Loucy (cell line): ENCODE results near the gene TTC13.

Experiments
- H2AFZ ChIP-seq: fragments of 200-600 bp; sonication (generic); 2 replicates; pipeline ENCODE4 v1.6.0; 2016; ENCODE audit warnings: antibody characterized with exemption, mild to moderate bottlenecking, low read length, moderate library complexity
- H3F3A ChIP-seq: fragments of 200-600 bp; 2 replicates; pipeline ENCODE4 v1.6.0; 2016; ENCODE audit warnings: antibody characterized with exemption, low read depth, mild to moderate bottlenecking
- H3K27me3 ChIP-seq: fragments of 200-600 bp; sonication (generic); 2 replicates; pipeline ENCODE4 v1.6.1; 2014; ENCODE audit warnings: low read length, mild to moderate bottlenecking; ENCODE audit not compliant: insufficient read depth, poor library complexity, severe bottlenecking
- H3K36me3 ChIP-seq: fragments of 200-600 bp; sonication (generic); 2 replicates; pipeline ENCODE4 v1.6.1; 2016; ENCODE audit warnings: low read length; ENCODE audit not compliant: insufficient read depth
- H3K4me1 ChIP-seq: fragments of 200-600 bp; sonication (generic); 2 replicates; pipeline ENCODE4 v1.5.1; 2014; ENCODE audit warnings: low read length, mild to moderate bottlenecking; ENCODE audit not compliant: insufficient read depth, poor library complexity, severe bottlenecking
- H3K4me2 ChIP-seq: fragments of 200-600 bp; sonication (generic); 2 replicates; pipeline ENCODE4 v1.6.0; 2014; ENCODE audit warnings: antibody characterized with exemption, low read length, low read depth, mild to moderate bottlenecking; ENCODE audit not compliant: poor library complexity, severe bottlenecking
- H3K4me3 ChIP-seq: fragments of 200-600 bp; sonication (generic); 2 replicates; pipeline ENCODE4 v1.5.1; 2014; ENCODE audit warnings: low read length, mild to moderate bottlenecking, mixed read lengths; ENCODE audit not compliant: poor library complexity, severe bottlenecking
- H3K79me2 ChIP-seq: fragments of 200-600 bp; sonication (generic); 2 replicates; pipeline ENCODE4 v1.6.1; 2014; ENCODE audit warnings: low read length; ENCODE audit not compliant: insufficient read depth
- H3K9ac ChIP-seq: fragments of 200-600 bp; sonication (generic); 2 replicates; pipeline ENCODE4 v1.6.0; 2014; ENCODE audit warnings: mild to moderate bottlenecking, low read depth, low read length, moderate library complexity; ENCODE audit not compliant: poor library complexity, severe bottlenecking
- H3K9me2 ChIP-seq: fragments of 200-600 bp; sonication (generic); replicated peaks from 2 replicates; pipeline ENCODE4 v1.6.1; 2016; ENCODE audit warnings: low read depth, low read length, mixed read lengths
- H3K9me3 ChIP-seq: fragments of 200-600 bp; sonication (generic); 2 replicates; pipeline ENCODE4 v1.6.1; 2014; ENCODE audit warnings: mild to moderate bottlenecking, antibody characterized with exemption, low read length, low read depth; ENCODE audit not compliant: insufficient read depth
- H4K20me1 ChIP-seq: fragments of 200-600 bp; sonication (generic); 2 replicates; pipeline ENCODE4 v1.6.0; 2014; ENCODE audit warnings: antibody characterized with exemption, low read length, mild to moderate bottlenecking; ENCODE audit not compliant: insufficient read depth, poor library complexity, severe bottlenecking
- EZH2phosphoT487 ChIP-seq: fragments of 200-600 bp; IDR thresholded peaks from 2 replicates; pipeline ENCODE4 v1.6.1; 2018; ENCODE audit warnings: antibody characterized with exemption, mild to moderate bottlenecking, moderate library complexity, borderline replicate concordance
- TF ChIP-seq, protein P1 (sequence below): fragments of 200-600 bp; sonication (generic); conservative IDR thresholded peaks from 2 replicates; pipeline ENCODE4 v1.5.1; 2014; ENCODE audit warnings: mild to moderate bottlenecking, antibody characterized with exemption, low read length

TTC13 gene

DNA sequence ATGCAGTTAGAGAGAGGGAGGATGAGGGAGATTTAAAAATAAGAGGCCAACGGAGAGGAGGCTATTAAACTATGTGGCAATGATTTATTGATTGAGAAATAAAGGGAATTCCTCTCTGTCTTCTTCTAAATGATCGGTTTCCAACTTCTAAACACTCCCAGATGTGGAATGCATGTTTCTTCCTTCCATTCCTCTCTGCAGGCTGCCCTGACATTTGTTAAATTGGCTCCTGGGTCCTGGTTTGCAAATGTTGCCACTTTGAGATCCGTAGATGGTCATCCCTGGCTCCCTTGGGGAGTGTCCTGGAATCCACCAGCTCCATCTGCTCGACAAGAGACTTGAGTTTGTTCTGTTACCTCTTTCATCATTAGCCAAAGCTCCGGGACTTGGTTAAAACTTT is 100.1 kb downstream of the TTC13 start:
- TF ChIP-seq, protein P1, sequence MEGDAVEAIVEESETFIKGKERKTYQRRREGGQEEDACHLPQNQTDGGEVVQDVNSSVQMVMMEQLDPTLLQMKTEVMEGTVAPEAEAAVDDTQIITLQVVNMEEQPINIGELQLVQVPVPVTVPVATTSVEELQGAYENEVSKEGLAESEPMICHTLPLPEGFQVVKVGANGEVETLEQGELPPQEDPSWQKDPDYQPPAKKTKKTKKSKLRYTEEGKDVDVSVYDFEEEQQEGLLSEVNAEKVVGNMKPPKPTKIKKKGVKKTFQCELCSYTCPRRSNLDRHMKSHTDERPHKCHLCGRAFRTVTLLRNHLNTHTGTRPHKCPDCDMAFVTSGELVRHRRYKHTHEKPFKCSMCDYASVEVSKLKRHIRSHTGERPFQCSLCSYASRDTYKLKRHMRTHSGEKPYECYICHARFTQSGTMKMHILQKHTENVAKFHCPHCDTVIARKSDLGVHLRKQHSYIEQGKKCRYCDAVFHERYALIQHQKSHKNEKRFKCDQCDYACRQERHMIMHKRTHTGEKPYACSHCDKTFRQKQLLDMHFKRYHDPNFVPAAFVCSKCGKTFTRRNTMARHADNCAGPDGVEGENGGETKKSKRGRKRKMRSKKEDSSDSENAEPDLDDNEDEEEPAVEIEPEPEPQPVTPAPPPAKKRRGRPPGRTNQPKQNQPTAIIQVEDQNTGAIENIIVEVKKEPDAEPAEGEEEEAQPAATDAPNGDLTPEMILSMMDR = no peak
- no peak for TF ChIP-seq EZH2phosphoT487
- no peaks in the 10 kb centered on the region for H3K79me2 ChIP-seq
- H3K9me3 ChIP-seq = no peaks in the 10 kb centered on the region
- no peaks in the 10 kb centered on the region for H4K20me1 ChIP-seq
- H3K9ac ChIP-seq = no peak overlapping the region
- no peaks in the 10 kb centered on the region for H3K9me2 ChIP-seq
- H3K36me3 ChIP-seq = no peaks in the 10 kb centered on the region
- no peak overlapping the region for H2AFZ ChIP-seq
- H3K4me1 ChIP-seq = no peaks in the 10 kb centered on the region
- no peaks in the 10 kb centered on the region for H3F3A ChIP-seq
- no peaks in the 10 kb centered on the region for H3K27me3 ChIP-seq
- no peak overlapping the region for H3K4me3 ChIP-seq
- H3K4me2 ChIP-seq = no peak overlapping the region

DNA sequence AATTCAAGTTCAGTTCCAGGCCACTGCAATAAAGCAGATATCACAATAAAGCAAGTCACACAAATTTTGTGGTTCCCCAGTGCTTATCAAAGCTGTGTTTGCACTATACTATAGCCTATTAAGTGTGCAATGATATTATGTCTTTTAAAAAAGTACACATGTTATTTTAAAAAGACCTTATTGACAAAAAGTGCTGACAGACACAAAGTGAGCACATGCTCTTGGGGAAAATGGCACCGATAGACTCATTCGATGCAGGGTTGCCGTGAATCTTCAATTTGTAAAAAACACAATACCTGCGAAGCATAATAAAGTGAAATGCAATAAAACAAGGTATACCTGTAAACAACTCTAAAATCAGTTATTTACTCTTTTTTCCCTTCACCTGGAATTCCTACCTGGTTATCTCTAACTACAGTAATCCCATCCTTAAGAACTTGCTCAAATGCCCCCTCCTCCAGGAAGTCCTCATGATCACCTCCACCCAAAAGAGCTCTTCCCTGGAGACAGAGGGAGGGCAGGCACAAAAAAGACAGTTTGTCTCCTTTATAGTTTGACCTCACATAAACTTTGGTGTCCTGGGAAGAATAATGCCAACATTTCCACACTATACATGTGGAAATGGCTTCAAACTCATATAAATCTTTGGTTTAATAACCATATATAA is 100.6 kb downstream of the TTC13 start:
- H3K4me3 ChIP-seq = no peak overlapping the region
- TF ChIP-seq, protein P1 = no peak
- TF ChIP-seq EZH2phosphoT487 = no peak

DNA sequence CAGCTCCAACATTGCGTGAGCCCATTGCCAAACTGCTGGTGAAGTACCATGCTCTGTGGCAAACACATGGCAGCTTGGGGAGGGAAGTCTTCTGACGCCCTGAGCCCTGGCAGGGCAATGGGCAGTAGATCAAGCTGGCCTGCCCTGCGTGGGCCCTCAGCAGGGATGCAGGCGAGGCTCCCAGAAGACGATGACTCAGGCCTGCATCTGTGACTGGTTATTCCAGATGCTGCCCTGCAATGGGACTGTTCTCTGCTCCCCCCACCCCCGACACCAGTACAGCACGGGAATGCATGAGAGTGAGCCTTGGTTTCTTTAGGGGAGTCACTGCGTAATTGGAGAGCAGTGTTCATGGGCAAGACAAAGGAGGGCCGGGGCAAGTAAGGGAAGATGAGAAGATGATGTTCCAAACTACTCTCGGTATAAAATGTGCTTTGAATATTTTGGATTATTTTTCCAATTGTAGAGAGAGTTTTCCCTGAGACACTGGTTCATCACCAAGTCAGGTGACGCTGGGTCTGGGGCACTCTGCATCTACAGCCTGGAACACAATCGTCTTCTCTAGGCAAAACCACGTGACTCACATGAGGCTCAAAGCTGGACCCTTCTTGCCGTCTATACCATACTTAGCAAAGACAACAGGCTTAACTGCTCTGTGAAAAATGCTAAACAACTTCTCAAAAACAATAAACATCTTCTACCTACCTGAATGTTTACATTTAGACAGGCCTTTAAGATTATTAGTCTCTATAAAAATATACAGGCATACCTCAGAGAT is 101.3 kb downstream of the TTC13 start:
- H3K9me2 ChIP-seq = no peaks in the 10 kb centered on the region
- no peaks in the 10 kb centered on the region for H3K36me3 ChIP-seq
- H3K9ac ChIP-seq = no peak overlapping the region
- no peaks in the 10 kb centered on the region for H3F3A ChIP-seq
- H3K4me1 ChIP-seq = no peaks in the 10 kb centered on the region
- no peaks in the 10 kb centered on the region for H4K20me1 ChIP-seq
- H3K9me3 ChIP-seq = no peaks in the 10 kb centered on the region
- no peak for TF ChIP-seq EZH2phosphoT487
- TF ChIP-seq, protein P1 = no peak
- no peaks in the 10 kb centered on the region for H3K79me2 ChIP-seq
- H3K4me2 ChIP-seq = no peak overlapping the region
- no peaks in the 10 kb centered on the region for H3K27me3 ChIP-seq
- no peak overlapping the region for H3K4me3 ChIP-seq
- H2AFZ ChIP-seq = no peak overlapping the region

More for the DNA sequence above, 100.6 kb downstream of the TTC13 start:
- Histone ChIP-seq H3K79me2 (no peaks in the 10 kb centered on the region), H3K4me1 (no peaks in the 10 kb centered on the region), H3K9me2 (no peaks in the 10 kb centered on the region), H4K20me1 (no peaks in the 10 kb centered on the region), H3F3A (no peaks in the 10 kb centered on the region), H3K27me3 (no peaks in the 10 kb centered on the region), H2AFZ (no peak overlapping the region), H3K9ac (no peak overlapping the region), H3K9me3 (no peaks in the 10 kb centered on the region), H3K36me3 (no peaks in the 10 kb centered on the region), H3K4me2 (no peak overlapping the region)
